AG09309 (cell line): ENCODE data around the gene CPNE1.

ENCODE experiments used
- DNase-seq: peaks from one replicate; pipeline ENCODE4 v3.0.0-alpha.2; 2010; ENCODE audit warnings: low read depth
- H3K4me3 ChIP-seq: 2 replicates; pipeline ENCODE4 v1.5.1; 2011; ENCODE audit warnings: mild to moderate bottlenecking, low read depth, low read length, moderate library complexity; ENCODE audit not compliant: control insufficient read depth
- TF ChIP-seq, protein P1 (sequence below): IDR thresholded peaks from 2 replicates; pipeline ENCODE4 v1.5.1; 2011; ENCODE audit warnings: mild to moderate bottlenecking, low read depth, low read length, inconsistent platforms; ENCODE audit not compliant: insufficient read depth, control insufficient read depth; ENCODE audit errors: missing control alignments

Gene CPNE1

DNA sequence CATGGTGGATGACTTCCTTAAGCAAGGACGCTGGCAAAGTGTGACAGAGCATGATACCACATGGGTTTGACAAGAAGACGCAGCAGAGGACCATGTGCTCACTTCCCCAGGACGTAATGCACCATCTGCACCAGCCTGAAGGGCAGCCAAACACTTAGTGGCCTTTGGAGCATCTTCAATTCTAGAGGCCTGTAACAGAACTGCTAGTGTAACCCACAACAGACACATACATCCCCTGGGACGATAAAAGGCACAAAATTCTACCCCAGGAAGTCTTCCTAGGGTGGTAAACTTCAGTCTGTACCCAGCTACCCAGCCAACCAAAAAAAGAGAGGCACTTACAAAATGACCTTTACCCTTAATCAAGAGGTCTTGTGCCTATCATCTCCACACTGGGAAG, 9.2 kb upstream of the CPNE1 start:
- TF ChIP-seq, protein P1, sequence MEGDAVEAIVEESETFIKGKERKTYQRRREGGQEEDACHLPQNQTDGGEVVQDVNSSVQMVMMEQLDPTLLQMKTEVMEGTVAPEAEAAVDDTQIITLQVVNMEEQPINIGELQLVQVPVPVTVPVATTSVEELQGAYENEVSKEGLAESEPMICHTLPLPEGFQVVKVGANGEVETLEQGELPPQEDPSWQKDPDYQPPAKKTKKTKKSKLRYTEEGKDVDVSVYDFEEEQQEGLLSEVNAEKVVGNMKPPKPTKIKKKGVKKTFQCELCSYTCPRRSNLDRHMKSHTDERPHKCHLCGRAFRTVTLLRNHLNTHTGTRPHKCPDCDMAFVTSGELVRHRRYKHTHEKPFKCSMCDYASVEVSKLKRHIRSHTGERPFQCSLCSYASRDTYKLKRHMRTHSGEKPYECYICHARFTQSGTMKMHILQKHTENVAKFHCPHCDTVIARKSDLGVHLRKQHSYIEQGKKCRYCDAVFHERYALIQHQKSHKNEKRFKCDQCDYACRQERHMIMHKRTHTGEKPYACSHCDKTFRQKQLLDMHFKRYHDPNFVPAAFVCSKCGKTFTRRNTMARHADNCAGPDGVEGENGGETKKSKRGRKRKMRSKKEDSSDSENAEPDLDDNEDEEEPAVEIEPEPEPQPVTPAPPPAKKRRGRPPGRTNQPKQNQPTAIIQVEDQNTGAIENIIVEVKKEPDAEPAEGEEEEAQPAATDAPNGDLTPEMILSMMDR, result no peak
- H3K4me3 ChIP-seq, result no peak overlapping the region
- DNase-seq, result no peak

DNA sequence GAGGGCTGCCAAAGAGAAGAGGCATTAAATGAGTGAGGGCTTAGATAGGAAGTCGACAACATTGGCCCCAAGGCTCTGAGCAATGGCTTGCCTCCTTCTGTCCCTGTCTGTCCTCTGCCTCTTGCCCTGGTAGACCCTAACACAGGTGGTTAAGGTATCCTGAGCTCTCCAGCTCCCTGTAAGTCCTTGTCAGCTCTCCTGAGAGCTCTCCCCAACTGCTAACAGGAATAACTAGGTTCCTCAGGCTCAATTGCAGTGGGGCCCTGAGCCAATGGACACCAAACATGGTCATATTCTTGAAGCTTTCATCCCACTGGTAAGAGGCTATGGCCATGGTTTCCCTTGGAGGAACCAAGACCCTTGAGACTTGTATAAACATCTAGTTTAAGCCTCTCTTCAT, 5.0 kb upstream of the CPNE1 start:
- no peak for DNase-seq
- TF ChIP-seq, protein P1, result no peak
- H3K4me3 ChIP-seq, result no peak overlapping the region

DNA sequence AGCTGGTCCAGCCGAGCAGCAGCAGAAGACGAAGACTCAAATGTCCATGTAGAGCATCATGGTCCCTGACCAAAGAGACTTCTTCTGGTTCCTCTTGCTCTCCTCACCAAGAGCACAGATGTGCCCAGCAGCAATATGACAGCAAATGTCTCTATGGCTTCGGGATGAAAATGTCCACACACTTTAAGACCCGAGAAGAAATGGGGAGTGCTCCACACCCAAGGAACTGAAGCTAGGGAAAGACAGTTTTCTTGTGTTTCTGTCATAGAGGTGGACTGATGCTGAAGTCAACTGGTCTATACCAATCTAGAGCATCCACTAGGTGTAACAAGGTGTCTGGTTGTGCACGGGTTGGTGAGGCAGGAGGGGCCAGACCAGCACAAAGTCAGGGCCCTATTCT, 4.5 kb upstream of the CPNE1 start:
- no peak overlapping the region for H3K4me3 ChIP-seq
- TF ChIP-seq, protein P1, result no peak
- DNase-seq, result no peak

DNA sequence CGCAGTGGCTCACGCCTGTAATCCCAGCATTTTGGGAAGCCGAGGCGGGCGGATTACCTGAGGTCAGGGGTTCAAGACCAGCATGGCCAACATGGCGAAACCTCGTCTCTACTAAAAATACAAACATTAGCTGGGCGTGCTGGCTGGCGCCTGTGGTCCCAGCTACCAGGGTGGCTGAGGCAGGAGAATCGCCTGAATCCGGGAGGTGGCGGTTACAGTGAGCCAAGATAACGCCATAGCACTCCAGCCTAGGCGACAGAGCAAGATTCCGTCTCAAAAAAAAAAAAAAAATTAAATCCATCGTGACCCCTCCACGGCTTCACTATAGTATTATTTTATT, 1.2 kb upstream of the CPNE1 start:
- TF ChIP-seq, protein P1, result no peak
- DNase-seq, result no peak

DNA sequence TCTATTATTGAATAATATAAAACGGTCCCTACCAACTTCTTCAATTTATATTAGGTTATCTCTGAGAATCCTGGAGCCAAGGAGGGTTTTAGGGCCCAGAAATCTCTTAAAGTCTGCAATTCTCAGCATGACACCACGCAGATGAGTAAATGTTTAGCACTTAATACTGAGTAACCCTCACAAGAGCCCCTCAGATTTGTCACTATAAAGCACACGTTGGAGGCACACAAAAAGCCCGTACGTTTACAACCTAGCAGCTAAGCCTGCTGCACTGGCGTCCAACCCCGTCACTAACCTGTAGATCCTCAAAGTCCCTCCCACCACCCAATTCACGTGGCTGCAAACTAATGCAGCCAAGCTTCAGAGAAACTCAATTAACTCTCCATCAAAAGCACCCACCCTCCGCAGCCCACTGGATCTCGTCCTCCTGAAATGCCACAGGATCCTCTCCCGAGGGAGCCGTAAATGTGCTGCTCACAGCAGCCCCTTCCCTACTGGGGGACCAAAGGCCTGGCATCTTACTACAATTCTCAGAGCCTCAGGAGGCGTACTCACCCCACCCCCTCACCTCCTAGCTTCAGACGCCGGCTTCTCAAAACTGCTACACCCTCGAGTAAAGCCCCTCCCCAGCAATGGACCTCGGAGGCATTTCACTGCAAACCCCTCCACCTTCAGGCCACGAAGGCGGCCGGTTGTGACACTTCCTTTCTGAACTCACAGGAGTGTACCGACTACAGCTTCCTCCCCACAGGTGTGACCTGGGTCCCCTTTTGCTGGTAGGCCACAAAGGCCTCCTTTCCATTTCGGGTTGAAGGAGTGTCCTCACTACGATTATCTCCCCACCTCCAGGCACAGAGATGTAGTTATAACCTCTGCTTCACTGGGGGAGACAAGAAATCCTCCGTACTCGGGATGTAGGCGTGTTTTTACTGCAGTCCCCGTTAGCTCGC, 909 bp downstream of the CPNE1 start:
- no peak for DNase-seq
- TF ChIP-seq, protein P1, result no peak
- peak overlapping the region; percentile 86 for H3K4me3 ChIP-seq

More for the DNA sequence above, 1.2 kb upstream of the CPNE1 start:
- no peak overlapping the region for H3K4me3 ChIP-seq

DNA sequence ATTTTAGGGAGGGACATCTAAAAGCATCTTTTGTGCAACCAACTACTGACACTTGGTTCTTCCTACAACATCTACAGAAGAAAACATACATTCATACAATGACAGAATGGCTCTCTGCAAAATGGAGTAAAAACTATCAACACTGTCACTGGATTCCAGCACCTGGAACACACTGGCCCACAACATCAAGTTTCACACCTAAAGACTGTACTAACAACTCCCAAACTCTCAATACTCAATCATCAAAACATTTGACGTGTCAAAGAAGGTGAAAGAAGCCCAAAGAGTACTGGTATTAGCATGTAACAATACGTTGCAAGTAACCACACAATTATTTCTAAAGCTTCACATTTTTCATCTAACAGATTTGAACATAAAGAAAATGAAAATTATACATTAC, 2.1 kb downstream of the CPNE1 start:
- no peak for DNase-seq
- peak overlapping the region; percentile 86; the same call in 1 of the 2 replicates for H3K4me3 ChIP-seq
- TF ChIP-seq, protein P1, result no peak
